SK-N-SH (cell line): Measurements from ENCODE around the gene GGA2. TPM values are rescaled to one million over a fixed set of nuclear protein-coding genes. Genes with fewer than 3 reads are reported as not detected.

ENCODE experiments used
- CTCF ChIA-PET: fragments of 300-600, 350-600 bp; formaldehyde crosslinking; extraction: SDS; loops from one replicate; lab custom pipeline; 2021; lab: Yijun Ruan, JAX
- POLR2A ChIA-PET: fragments of 350-600 bp; sonication (Branson Sonifier 250); formaldehyde crosslinking; extraction: SDS; loops from one replicate; lab custom pipeline; 2020; ENCODE audit warnings: antibody characterized with exemption, inconsistent platforms; lab: Yijun Ruan, JAX
- DNase-seq: peaks from one replicate; pipeline ENCODE4 v3.0.0; 2012
- H2AFZ ChIP-seq: fragments of 200-600 bp; sonication (generic); 2 replicates; pipeline ENCODE4 v1.8.1; 2016; ENCODE audit warnings: antibody characterized with exemption, mild to moderate bottlenecking, low read depth
- H3F3A ChIP-seq: fragments of 200-600 bp; sonication (generic); replicated peaks from 2 replicates; pipeline ENCODE3; 2016; ENCODE audit warnings: antibody characterized with exemption, mild to moderate bottlenecking; ENCODE audit not compliant: insufficient read depth
- H3K27ac ChIP-seq, 2 experiments: fragments of 200-500 bp in 1 of 2; fragments of 200-600 bp in 1 of 2; sonication (Bioruptor generic) in 1 of 2; sonication (generic), shearing (Covaris generic) in 1 of 2; 2 replicates each; pipeline versions ENCODE4 v1.5.1 to v1.6.1; 2014 to 2016; ENCODE audit warnings: low read depth in 2 of 2, inconsistent platforms in 1 of 2, low read length in 1 of 2, mild to moderate bottlenecking in 1 of 2, mixed read lengths in 1 of 2
- H3K27me3 ChIP-seq: fragments of 200-600 bp; sonication (generic), shearing (Covaris generic); 2 replicates; pipeline ENCODE4 v1.6.1; 2016; ENCODE audit warnings: mixed run types; ENCODE audit not compliant: insufficient read depth
- H3K36me3 ChIP-seq, 2 experiments: fragments of 200-500 bp in 1 of 2; fragments of 200-600 bp in 1 of 2; sonication (Bioruptor generic) in 1 of 2; sonication (generic) in 1 of 2; replicated peaks in 1 of 2; 2 replicates each; pipeline versions ENCODE3 to v1.5.1; 2014 to 2016; ENCODE audit warnings: low read length in 1 of 2, mild to moderate bottlenecking in 1 of 2; ENCODE audit not compliant: insufficient read depth in 2 of 2, control insufficient read depth in 1 of 2
- H3K4me1 ChIP-seq, 2 experiments: fragments of 200-500 bp in 1 of 2; fragments of 200-600 bp in 1 of 2; sonication (Bioruptor generic) in 1 of 2; sonication (generic), shearing (Covaris generic) in 1 of 2; 2 replicates each; pipeline versions ENCODE4 v1.5.1 to v1.6.1; 2014 to 2016; ENCODE audit warnings: low read depth in 1 of 2, low read length in 1 of 2, mixed run types in 1 of 2; ENCODE audit not compliant: insufficient read depth in 2 of 2, control insufficient read depth in 1 of 2
- H3K4me2 ChIP-seq: fragments of 200-600 bp; sonication (generic), shearing (Covaris generic); 2 replicates; pipeline ENCODE4 v1.6.1; 2017; ENCODE audit warnings: mixed run types
- H3K4me3 ChIP-seq, 2 experiments: fragments of 200-500 bp in 1 of 2; fragments of 200-600 bp in 1 of 2; sonication (Bioruptor generic) in 1 of 2; sonication (generic), shearing (Covaris generic) in 1 of 2; 2 replicates each; pipeline versions ENCODE4 v1.5.1 to v1.8.1; 2014 to 2016; ENCODE audit warnings: low read depth in 2 of 2, inconsistent platforms in 1 of 2, low read length in 1 of 2, mild to moderate bottlenecking in 1 of 2, mixed read lengths in 1 of 2, moderate library complexity in 1 of 2
- H3K79me2 ChIP-seq: fragments of 200-600 bp; sonication (generic); 2 replicates; pipeline ENCODE4 v1.8.1; 2017; ENCODE audit warnings: mild to moderate bottlenecking; ENCODE audit not compliant: insufficient read depth
- H3K9ac ChIP-seq: fragments of 200-600 bp; sonication (generic); 2 replicates; pipeline ENCODE4 v1.6.1; 2017; ENCODE audit warnings: mixed run types
- H3K9me2 ChIP-seq: fragments of 200-600 bp; sonication (generic); 2 replicates; pipeline ENCODE4 v1.6.1; 2017; ENCODE audit warnings: mixed run types
- H3K9me3 ChIP-seq: fragments of 200-600 bp; sonication (generic); 2 replicates; pipeline ENCODE4 v1.6.1; 2017; ENCODE audit warnings: mixed run types, mild to moderate bottlenecking, moderate library complexity
- H4K20me1 ChIP-seq: fragments of 200-600 bp; sonication (generic); 2 replicates; pipeline ENCODE4 v1.6.1; 2017; ENCODE audit warnings: mild to moderate bottlenecking, mixed run types; ENCODE audit not compliant: insufficient read depth
- ELF1 ChIP-seq: IDR thresholded peaks from 2 replicates; pipeline ENCODE4 v1.4.0; 2012
- EZH2phosphoT487 ChIP-seq: fragments of 200-600 bp; sonication (generic); IDR thresholded peaks from 2 replicates; pipeline ENCODE4 v1.6.1; 2017; ENCODE audit warnings: low read depth, mixed run types, mild to moderate bottlenecking, antibody characterized with exemption, moderate library complexity, borderline replicate concordance
- FOSL2 ChIP-seq: IDR thresholded peaks from 2 replicates; pipeline ENCODE4 v1.4.0; 2012; ENCODE audit warnings: low read depth, mild to moderate bottlenecking, moderate library complexity, borderline replicate concordance
- JUND ChIP-seq: IDR thresholded peaks from 2 replicates; pipeline ENCODE4 v1.4.0; 2012
- MEF2A ChIP-seq: IDR thresholded peaks from 2 replicates; pipeline ENCODE4 v1.4.0; 2012; ENCODE audit warnings: low read depth, borderline replicate concordance
- MXI1 ChIP-seq: IDR thresholded peaks from 2 replicates; pipeline ENCODE4 v1.6.1; 2012; ENCODE audit warnings: mild to moderate bottlenecking, low read depth, low read length, improper control_type of control experiment
- REST ChIP-seq: IDR thresholded peaks from 2 replicates; pipeline ENCODE4 v1.6.1; 2012; ENCODE audit warnings: mild to moderate bottlenecking, low read depth, low read length, moderate library complexity
- RXRA ChIP-seq: IDR thresholded peaks from 2 replicates; pipeline ENCODE4 v1.4.0; 2012; ENCODE audit warnings: low read depth, mild to moderate bottlenecking, borderline replicate concordance
- SIN3A ChIP-seq: IDR thresholded peaks from 2 replicates; pipeline ENCODE4 v1.6.1; 2012; ENCODE audit warnings: low read depth, mild to moderate bottlenecking, low read length, moderate library complexity, borderline replicate concordance
- TEAD4 ChIP-seq: IDR thresholded peaks from 2 replicates; pipeline ENCODE4 v1.4.0; 2012; ENCODE audit warnings: mild to moderate bottlenecking, borderline replicate concordance; ENCODE audit not compliant: insufficient read depth
- WGBS: methylation state at CpG from one replicate; pipeline ENCODE4 v1.1.6; 2017; ENCODE audit warnings: low lambda C conversion rate; 5-methylcytosine and 5-hydroxymethylcytosine counted together
- polyA plus RNA-seq, 3 experiments: library from polyadenylated mRNA; depleted of rRNA; stranded (reverse); fragments of >200 nt; gene quantifications; 2 replicates each; pipeline ENCODE4 v1.2.3, GENCODE V29; 2012
- TF ChIP-seq, protein P1 (sequence below): fragments of 200-600 bp; sonication (generic); IDR thresholded peaks from 2 replicates; pipeline ENCODE4 v1.6.1; 2017; ENCODE audit warnings: antibody characterized with exemption, mild to moderate bottlenecking, moderate library complexity
- TF ChIP-seq, protein P2 (sequence below): IDR thresholded peaks from 2 replicates; pipeline ENCODE4 v1.4.0; 2012; ENCODE audit warnings: low read depth, borderline replicate concordance
- TF ChIP-seq, protein P3 (sequence below): IDR thresholded peaks from 2 replicates; pipeline ENCODE4 v1.4.0; 2012; ENCODE audit warnings: low read depth, borderline replicate concordance

The GGA2 gene
- polyA plus RNA-seq, 1 of the 3 experiments (the other 2 are of a cell fraction), result 23.4 TPM

DNA sequence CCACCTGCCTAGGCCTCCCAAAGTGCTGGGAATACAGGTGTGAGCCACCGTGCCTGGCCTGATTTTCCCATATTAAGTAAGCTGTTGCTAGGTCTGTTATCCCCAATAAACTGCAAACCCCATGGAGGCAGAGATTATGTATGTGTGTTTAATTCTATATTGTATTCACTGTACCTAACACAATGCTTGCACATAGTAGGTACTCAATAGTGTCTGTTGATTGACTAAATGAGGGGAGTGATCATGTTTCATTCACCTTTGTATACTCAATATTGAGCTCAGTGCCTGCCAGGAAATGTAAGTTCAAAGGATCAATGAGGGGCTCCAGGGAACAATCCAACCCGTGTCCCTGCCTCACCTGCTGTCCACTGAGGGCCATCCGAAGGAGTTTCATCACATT is 14.6 kb upstream of the GGA2 start:
- no peaks in the 10 kb centered on the region for H3K79me2 ChIP-seq
- no peak overlapping the region for H3K9ac ChIP-seq
- no peak for DNase-seq
- TF ChIP-seq MEF2A, result no peak
- no peak overlapping the region for H2AFZ ChIP-seq
- no peaks in the 10 kb centered on the region for H3K9me2 ChIP-seq
- H3K4me3 ChIP-seq, result no peak overlapping the region
- ChIA-PET POLR2A (no interaction called here), CTCF (no interaction called here)
- no peak overlapping the region for H3K27ac ChIP-seq
- peaks cover 25 to 54% of the 10 kb centered on the region in 2 experiments for H3K36me3 ChIP-seq
- no peaks in the 10 kb centered on the region for H3K4me1 ChIP-seq
- H3F3A ChIP-seq, result no peaks in the 10 kb centered on the region
- WGBS, result 86% methylated on average over 2 of the region's 3 CpGs
- no peaks in the 10 kb centered on the region for H3K9me3 ChIP-seq
- H3K27me3 ChIP-seq, result no peaks in the 10 kb centered on the region
- no peaks in the 10 kb centered on the region for H4K20me1 ChIP-seq
- no peak overlapping the region for H3K4me2 ChIP-seq

- DNase-seq, result no peak
- Histone ChIP-seq H2AFZ (no peak overlapping the region), H3K9me3 (no peaks in the 10 kb centered on the region), H3K27ac (no peak overlapping the region), H3F3A (no peaks in the 10 kb centered on the region), H3K9me2 (no peaks in the 10 kb centered on the region), H3K36me3 (peaks cover 26 to 46% of the 10 kb centered on the region in 2 experiments), H3K4me3 (no peak overlapping the region), H3K27me3 (no peaks in the 10 kb centered on the region), H3K9ac (no peak overlapping the region), H3K79me2 (no peaks in the 10 kb centered on the region), H3K4me2 (no peak overlapping the region), H4K20me1 (no peaks in the 10 kb centered on the region), H3K4me1 (no peaks in the 10 kb centered on the region)
- POLR2A ChIA-PET, result no interaction called here
- CTCF ChIA-PET, result no interaction called here
- TF ChIP-seq FOSL2 (no peak), REST (no peak), ELF1 (no peak), SIN3A (no peak), EZH2phosphoT487 (no peak), RXRA (no peak), JUND (no peak), MXI1 (no peak), TEAD4 (no peak)
- TF ChIP-seq, protein P1, sequence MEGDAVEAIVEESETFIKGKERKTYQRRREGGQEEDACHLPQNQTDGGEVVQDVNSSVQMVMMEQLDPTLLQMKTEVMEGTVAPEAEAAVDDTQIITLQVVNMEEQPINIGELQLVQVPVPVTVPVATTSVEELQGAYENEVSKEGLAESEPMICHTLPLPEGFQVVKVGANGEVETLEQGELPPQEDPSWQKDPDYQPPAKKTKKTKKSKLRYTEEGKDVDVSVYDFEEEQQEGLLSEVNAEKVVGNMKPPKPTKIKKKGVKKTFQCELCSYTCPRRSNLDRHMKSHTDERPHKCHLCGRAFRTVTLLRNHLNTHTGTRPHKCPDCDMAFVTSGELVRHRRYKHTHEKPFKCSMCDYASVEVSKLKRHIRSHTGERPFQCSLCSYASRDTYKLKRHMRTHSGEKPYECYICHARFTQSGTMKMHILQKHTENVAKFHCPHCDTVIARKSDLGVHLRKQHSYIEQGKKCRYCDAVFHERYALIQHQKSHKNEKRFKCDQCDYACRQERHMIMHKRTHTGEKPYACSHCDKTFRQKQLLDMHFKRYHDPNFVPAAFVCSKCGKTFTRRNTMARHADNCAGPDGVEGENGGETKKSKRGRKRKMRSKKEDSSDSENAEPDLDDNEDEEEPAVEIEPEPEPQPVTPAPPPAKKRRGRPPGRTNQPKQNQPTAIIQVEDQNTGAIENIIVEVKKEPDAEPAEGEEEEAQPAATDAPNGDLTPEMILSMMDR, result no peak
- TF ChIP-seq, protein P2, sequence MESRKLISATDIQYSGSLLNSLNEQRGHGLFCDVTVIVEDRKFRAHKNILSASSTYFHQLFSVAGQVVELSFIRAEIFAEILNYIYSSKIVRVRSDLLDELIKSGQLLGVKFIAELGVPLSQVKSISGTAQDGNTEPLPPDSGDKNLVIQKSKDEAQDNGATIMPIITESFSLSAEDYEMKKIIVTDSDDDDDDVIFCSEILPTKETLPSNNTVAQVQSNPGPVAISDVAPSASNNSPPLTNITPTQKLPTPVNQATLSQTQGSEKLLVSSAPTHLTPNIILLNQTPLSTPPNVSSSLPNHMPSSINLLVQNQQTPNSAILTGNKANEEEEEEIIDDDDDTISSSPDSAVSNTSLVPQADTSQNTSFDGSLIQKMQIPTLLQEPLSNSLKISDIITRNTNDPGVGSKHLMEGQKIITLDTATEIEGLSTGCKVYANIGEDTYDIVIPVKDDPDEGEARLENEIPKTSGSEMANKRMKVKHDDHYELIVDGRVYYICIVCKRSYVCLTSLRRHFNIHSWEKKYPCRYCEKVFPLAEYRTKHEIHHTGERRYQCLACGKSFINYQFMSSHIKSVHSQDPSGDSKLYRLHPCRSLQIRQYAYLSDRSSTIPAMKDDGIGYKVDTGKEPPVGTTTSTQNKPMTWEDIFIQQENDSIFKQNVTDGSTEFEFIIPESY, result no peak
- TF ChIP-seq, protein P3, sequence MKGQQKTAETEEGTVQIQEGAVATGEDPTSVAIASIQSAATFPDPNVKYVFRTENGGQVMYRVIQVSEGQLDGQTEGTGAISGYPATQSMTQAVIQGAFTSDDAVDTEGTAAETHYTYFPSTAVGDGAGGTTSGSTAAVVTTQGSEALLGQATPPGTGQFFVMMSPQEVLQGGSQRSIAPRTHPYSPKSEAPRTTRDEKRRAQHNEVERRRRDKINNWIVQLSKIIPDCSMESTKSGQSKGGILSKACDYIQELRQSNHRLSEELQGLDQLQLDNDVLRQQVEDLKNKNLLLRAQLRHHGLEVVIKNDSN, result no peak
- whole genome bisulfite sequencing, result 90% methylated on average over 5 of the region's 7 CpGs
Measured at GRCh38 chr16:23523876-23524385, 13.6 kb upstream of the GGA2 start.
